HG02885 (cell line): ENCODE data around the gene COL23A1.

Experiments used
- ATAC-seq: cut with Tn5 transposase; IDR thresholded peaks from one replicate; pipeline ENCODE4 v1.9.1; 2021; ENCODE audit warnings: mild to moderate bottlenecking; ENCODE audit not compliant: unreplicated experiment, poor library complexity

COL23A1 gene

GRCh38 chr5:178335302-178336030 lies 254.7 kb downstream of the COL23A1 start:
- no peak for ATAC-seq

- no peak for ATAC-seq
Measured at GRCh38 chr5:178334861-178335260, 255.3 kb downstream of the COL23A1 start.

DNA sequence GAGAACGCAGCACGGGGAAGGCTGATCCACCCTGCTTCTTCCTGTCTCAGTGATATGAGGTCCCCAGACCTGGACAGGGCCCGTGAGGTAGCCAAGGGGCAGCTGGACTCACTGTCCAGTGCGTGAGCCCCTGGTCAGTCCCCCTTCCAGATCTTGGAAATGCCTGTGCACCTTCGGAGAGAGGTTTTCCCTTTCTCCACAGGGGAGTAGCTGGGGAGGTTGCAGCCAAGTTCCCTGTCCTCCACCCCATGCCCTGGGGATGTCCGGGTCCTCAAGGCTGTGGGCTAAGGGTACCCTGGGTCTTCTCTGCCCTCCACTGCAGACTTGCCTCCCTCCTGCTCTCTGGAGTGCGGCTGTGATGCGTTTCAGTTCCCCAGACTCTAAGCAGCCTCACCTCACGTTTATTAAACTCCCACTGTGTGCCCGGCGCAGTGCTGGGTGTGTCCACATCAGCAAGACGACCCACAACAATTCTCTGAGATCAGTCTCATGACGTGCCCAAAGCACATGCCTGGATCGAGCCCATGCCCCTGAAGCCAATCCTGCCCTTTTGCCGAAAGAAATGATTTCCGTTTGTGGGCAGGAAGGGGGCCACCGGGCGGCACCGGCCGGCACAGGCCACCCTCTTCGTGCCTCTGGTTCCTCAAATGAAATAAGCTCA lies 256.2 kb downstream of the COL23A1 start:
- no peak for ATAC-seq

DNA sequence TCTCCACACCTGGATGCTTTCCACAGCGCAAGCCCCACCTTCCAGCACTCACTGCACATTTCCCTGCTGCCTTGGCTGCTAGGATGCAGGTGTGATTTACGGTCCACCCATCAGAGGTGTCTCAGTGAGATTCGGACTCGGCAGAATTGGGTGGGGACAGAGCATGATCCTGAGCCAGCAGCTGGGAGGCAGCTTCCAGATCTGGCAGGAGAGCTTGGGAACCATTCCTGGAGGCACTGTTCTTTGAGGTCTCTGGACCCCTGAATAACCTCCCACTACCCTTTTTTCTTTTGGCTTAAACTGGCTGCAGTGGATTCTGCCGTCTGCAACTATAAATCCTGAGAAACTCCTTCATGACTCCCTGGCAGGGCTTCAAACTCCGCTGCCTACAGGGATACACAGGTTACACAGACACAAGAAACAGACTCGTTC lies 258.0 kb downstream of the COL23A1 start:
- no peak for ATAC-seq

DNA sequence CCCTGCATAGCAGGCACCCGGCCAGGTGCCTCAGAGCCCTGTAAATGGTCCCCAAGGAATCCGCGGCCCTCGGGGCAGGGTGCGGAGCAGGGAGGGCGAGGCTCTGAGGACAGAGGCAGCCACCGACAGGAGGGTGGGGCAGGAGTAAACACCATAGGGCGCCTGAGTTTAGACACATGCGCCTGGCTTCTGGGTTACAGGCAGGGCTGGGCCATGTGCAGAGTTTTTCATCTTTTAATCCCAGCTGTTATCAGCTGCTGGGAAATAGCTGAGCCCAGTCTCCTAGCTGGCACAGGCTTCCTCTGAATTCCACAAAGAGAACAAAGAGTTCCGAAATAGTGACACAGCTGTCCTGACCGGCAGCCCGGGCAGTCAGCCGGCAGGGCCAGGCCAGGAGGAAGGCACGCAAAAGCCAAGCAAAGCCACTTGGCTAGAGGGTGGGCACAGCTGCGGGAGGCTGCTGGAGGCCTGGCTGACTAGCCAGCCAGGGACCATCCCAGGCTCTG lies 258.6 kb downstream of the COL23A1 start:
- ATAC-seq: no peak

GRCh38 chr5:178330791-178331404 lies 259.3 kb downstream of the COL23A1 start:
- peak; percentile 66 for ATAC-seq

- no peak for ATAC-seq
Measured at GRCh38 chr5:178328826-178329730, 261.1 kb downstream of the COL23A1 start.

DNA sequence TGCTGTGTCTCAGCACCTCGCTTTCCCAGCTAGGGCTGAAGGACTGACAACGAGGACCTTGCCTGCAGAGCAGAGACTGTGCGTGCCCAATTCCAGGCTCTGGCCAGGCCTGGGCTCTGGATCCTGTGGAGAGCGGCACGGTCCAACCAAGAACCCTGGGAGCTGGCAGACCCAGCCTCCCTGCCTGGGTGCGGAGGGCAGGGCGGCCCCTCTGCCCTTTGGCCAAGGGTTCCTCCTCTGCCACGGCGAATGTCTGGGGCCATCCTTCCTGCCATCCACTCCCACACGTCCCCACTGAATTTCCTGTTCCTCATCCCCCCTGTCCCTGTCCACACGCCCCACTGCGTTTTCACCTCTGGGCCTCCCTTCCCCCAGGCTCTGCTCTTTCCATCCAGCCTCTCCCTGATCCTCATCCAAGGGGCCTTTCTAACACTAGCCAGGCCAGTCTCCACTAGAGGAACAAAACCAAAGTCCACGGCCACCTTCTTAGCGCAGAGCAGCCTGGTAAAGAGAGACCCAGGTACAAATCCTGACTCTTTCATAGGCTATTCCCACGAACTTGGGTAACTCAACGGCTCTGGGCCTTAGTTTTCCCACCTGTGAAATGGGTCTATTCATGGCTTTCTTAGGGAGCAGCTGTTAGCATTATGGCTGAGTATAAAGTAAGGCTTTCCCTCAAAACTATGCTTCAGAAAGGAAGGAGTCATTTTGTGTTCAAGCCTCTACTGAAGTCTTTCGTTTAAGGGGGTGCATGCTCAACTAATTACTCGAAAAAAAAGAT lies 262.1 kb downstream of the COL23A1 start:
- ATAC-seq: no peak

- no peak for ATAC-seq
Measured at GRCh38 chr5:178327446-178327845, 262.7 kb downstream of the COL23A1 start.

DNA sequence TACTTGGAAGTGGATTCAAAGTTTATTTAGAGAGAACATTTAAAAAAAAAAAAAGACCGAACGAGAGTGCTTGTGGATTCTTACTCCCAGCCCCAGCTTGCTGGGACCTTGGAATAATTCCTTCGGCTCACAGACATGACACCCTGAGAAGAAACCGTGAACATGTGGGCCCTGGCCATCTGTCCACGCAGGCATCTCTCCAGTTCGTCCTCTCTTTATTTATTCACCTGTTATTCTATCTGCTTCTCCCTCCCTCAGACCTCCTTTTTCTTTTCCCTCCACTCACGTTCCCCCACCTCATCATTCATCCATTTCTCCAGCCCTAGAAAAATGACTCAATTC lies 263.8 kb downstream of the COL23A1 start:
- no peak for ATAC-seq

GRCh38 chr5:178325679-178326373 lies 264.4 kb downstream of the COL23A1 start:
- no peak for ATAC-seq

DNA sequence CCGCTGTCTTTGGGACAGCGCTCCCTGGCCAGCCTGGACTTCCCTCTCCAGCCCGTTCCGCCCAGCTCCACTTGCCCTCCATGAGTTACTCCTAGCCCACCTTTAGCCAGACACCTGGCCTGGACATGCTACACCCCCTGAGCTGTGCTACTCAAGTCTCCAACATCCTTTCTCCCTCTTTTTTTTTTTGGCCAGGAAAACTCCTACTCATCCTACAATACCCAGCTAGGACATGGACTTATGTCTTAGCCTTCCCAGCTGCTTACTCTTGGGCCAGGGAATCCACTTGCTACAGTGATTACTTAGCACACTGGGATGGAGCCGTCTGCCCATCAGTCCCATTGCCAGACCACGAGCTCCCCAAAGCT lies 264.9 kb downstream of the COL23A1 start:
- ATAC-seq: no peak

- peak; percentile 81 for ATAC-seq
Measured at GRCh38 chr5:178324481-178325310, 265.5 kb downstream of the COL23A1 start.

DNA sequence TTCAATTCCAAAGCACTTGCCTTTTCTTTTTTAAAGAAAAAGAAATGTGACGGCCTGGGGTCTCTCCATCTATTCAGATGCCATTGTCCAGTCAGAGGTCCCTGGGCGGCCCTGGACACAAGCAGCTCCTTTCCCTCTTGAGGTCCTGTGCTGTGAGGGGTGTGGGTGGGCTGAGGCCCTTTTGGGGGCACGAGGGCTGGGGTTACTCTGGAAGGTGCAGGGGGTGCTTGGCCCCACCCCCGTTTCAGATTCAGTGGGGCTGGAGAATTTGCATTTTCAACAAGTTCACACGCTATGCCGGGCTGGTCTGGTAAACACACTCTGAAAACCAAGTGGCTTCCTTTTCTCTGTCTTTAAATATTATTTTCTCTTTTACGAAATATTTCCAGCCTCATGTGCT lies 266.2 kb downstream of the COL23A1 start:
- ATAC-seq: peak; percentile 44

GRCh38 chr5:178323541-178323865 lies 266.7 kb downstream of the COL23A1 start:
- peak; percentile 28 for ATAC-seq

GRCh38 chr5:178322736-178323540 lies 267.3 kb downstream of the COL23A1 start:
- peak; percentile 41 for ATAC-seq

GRCh38 chr5:178320281-178320855 lies 269.8 kb downstream of the COL23A1 start:
- no peak for ATAC-seq
